ENCODE results near the gene MAPK13. TPM values are rescaled to one million over a fixed set of nuclear protein-coding genes. Genes with fewer than 3 reads are reported as not detected.

MAPK13 gene
- total RNA-seq, 2 donors from 2014 or later = 14.6 to 16.0 TPM

- no peaks in the 10 kb centered on the region for H3K36me3 ChIP-seq (ENCODE audit: control insufficient read depth, insufficient read depth, low read length)
- Mint-ChIP-seq H3K27me3 (ENCODE audit: insufficient read depth) (no peaks in the 10 kb centered on the region), H3K9me3 (no peaks in the 10 kb centered on the region), H3K36me3 (ENCODE audit: low read depth) (no peaks in the 10 kb centered on the region), H3K27ac (no peak overlapping the region), H3K4me1 (no peaks in the 10 kb centered on the region), H3K4me3 (no peak overlapping the region)
- H3K4me1 ChIP-seq (ENCODE audit: control insufficient read depth, insufficient read depth, low read length) = no peaks in the 10 kb centered on the region
- 90 to 100% methylated on average over 2 of the region's 2 CpGs for WGBS, 2 experiments (ENCODE audit: insufficient coverage in 1 of 2, insufficient read length in 1 of 2)
- no peak for TF ChIP-seq CTCF (conservative IDR thresholded peaks at IDR 0.05)
- no peak overlapping the region for H3K27ac ChIP-seq (ENCODE audit: low read depth, low read length)
- no peaks in the 10 kb centered on the region for H3K27me3 ChIP-seq (ENCODE audit: control insufficient read depth, insufficient read depth, low read length, poor library complexity, severe bottlenecking)
- DNase-seq = no peak
- H3K9ac ChIP-seq (ENCODE audit: extremely low read depth, low read length, poor library complexity, severe bottlenecking) = no peak overlapping the region
- H3K9me3 ChIP-seq (ENCODE audit: control insufficient read depth, low read length) = no peaks in the 10 kb centered on the region
- H3K4me3 ChIP-seq (ENCODE audit: low read length) = no peak overlapping the region
Observed at GRCh38 chr6:36186199-36186598, 55.9 kb downstream of the MAPK13 start.

GRCh38 chr6:36187446-36187845 lies 57.1 kb downstream of the MAPK13 start:
- no peak for DNase-seq
- H3K4me3 ChIP-seq (ENCODE audit: low read length) = no peak overlapping the region
- H3K9me3 ChIP-seq (ENCODE audit: control insufficient read depth, low read length) = no peaks in the 10 kb centered on the region
- Mint-ChIP-seq H3K36me3 (ENCODE audit: low read depth) (no peaks in the 10 kb centered on the region), H3K27me3 (ENCODE audit: insufficient read depth) (no peaks in the 10 kb centered on the region), H3K4me1 (no peaks in the 10 kb centered on the region), H3K4me3 (no peak overlapping the region), H3K27ac (no peak overlapping the region), H3K9me3 (no peaks in the 10 kb centered on the region)
- TF ChIP-seq CTCF (conservative IDR thresholded peaks at IDR 0.05) = no peak
- H3K27ac ChIP-seq (ENCODE audit: low read depth, low read length) = no peak overlapping the region
- no peaks in the 10 kb centered on the region for H3K36me3 ChIP-seq (ENCODE audit: control insufficient read depth, insufficient read depth, low read length)
- H3K27me3 ChIP-seq (ENCODE audit: control insufficient read depth, insufficient read depth, low read length, poor library complexity, severe bottlenecking) = no peaks in the 10 kb centered on the region
- WGBS, 2 experiments (ENCODE audit: insufficient coverage in 1 of 2, insufficient read length in 1 of 2) = 95% methylated on average over 2 of the region's 2 CpGs; no CpG with 5 or more reads in 1 of the 2 experiments
- H3K9ac ChIP-seq (ENCODE audit: extremely low read depth, low read length, poor library complexity, severe bottlenecking) = no peak overlapping the region
- no peaks in the 10 kb centered on the region for H3K4me1 ChIP-seq (ENCODE audit: control insufficient read depth, insufficient read depth, low read length)

Other genes with a start within 250 kb of the MAPK13 start
- gene SRPK1, start 209.4 kb upstream of the MAPK13 start, total RNA-seq = 10 to 100 TPM; 86.2 to 98.5 TPM
- not detected for gene SLC26A8, start 105.9 kb upstream of the MAPK13 start, total RNA-seq
- 10 to 100 TPM; 36.4 to 40.6 TPM for gene MAPK14, start 102.7 kb upstream of the MAPK13 start, total RNA-seq
- 10 to 100 TPM; 30.4 to 46.8 TPM for gene BRPF3, start 66.2 kb downstream of the MAPK13 start, total RNA-seq
- not detected for gene PNPLA1, start 139.5 kb downstream of the MAPK13 start, total RNA-seq
- gene BNIP5, start 206.4 kb downstream of the MAPK13 start, total RNA-seq = not detected

Data from endodermal cell (in vitro differentiated cells).